MCF 10A (cell line): ENCODE measurements around the gene GTSF1L. TPM values are rescaled to one million over a fixed set of nuclear protein-coding genes. Genes with fewer than 3 reads are reported as not detected.

Experiments used
- BruUV-seq: library from RNA; stranded (reverse); fragments of 400-500 nt; replicated peaks from 2 replicates; lab custom pipeline; 2021; lab: Mats Ljungman, UMichigan
- CTCF ChIA-PET: fragments of 300-600 bp; sonication (Branson Sonifier 250); formaldehyde crosslinking; extraction: SDS; loops from one replicate; lab custom pipeline; 2021; ENCODE audit warnings: antibody characterized with exemption, inconsistent platforms; lab: Yijun Ruan, JAX
- POLR2A ChIA-PET: fragments of 300-600, 350-650 bp; sonication (Branson Sonifier 250); formaldehyde crosslinking; extraction: SDS; loops from one replicate; lab custom pipeline; 2020; ENCODE audit warnings: antibody characterized with exemption, inconsistent platforms; lab: Yijun Ruan, JAX
- DNase-seq: peaks from one replicate; pipeline ENCODE4 v3.0.0-alpha.2; 2018; ENCODE audit not compliant: unreplicated experiment
- H3K27ac Mint-ChIP-seq: one replicate; pipeline ENCODE4 v1.8.0; 2022; ENCODE audit warnings: mild to moderate bottlenecking, low read depth, mixed read lengths; ENCODE audit not compliant: unreplicated experiment
- H3K27me3 Mint-ChIP-seq: one replicate; pipeline ENCODE4 v1.8.0; 2022; ENCODE audit warnings: mixed read lengths; ENCODE audit not compliant: insufficient read depth, unreplicated experiment
- H3K36me3 Mint-ChIP-seq: one replicate; pipeline ENCODE4 v1.8.0; 2022; ENCODE audit warnings: mild to moderate bottlenecking, moderate library complexity, mixed read lengths; ENCODE audit not compliant: insufficient read depth, unreplicated experiment
- H3K4me1 Mint-ChIP-seq: one replicate; pipeline ENCODE4 v1.8.0; 2022; ENCODE audit warnings: mixed read lengths; ENCODE audit not compliant: insufficient read depth, unreplicated experiment
- H3K4me3 Mint-ChIP-seq: one replicate; pipeline ENCODE4 v1.8.0; 2022; ENCODE audit warnings: mild to moderate bottlenecking, moderate library complexity, mixed read lengths; ENCODE audit not compliant: unreplicated experiment
- H3K9me3 Mint-ChIP-seq: one replicate; pipeline ENCODE4 v1.8.0; 2022; ENCODE audit warnings: mixed read lengths; ENCODE audit not compliant: unreplicated experiment
- CTCF ChIP-seq: fragments of 200-600 bp; IDR thresholded peaks from one replicate; pipeline ENCODE4 v1.8.0; 2022; ENCODE audit warnings: antibody characterized with exemption, mild to moderate bottlenecking; ENCODE audit not compliant: unreplicated experiment
- intact Hi-C: fragments of 100-400 bp; cut with micrococcal nuclease; formaldehyde crosslinking; loops from 2 replicates; pipeline ENCODE4 v1.14.1; 2022
- total RNA-seq: library from RNA; stranded (reverse); gene quantifications from 2 replicates; pipeline ENCODE4 v1.2.3, GENCODE V29; 2022

GTSF1L gene
- total RNA-seq, 1 experiment from 2014 or later = not detected

- intact Hi-C loops = no loop called here
- no peak for TF ChIP-seq CTCF
- ChIA-PET POLR2A (no interaction called here), CTCF (interaction anchor here (2.4 kb wide), 1 partner anchor 10 kb away, joined by 13 read pairs; no protein-coding TSS in a partner anchor)
- no peaks in the 10 kb centered on the region for H3K4me1 Mint-ChIP-seq
- DNase-seq = no peak
- no peaks in the 10 kb centered on the region for H3K9me3 Mint-ChIP-seq
- H3K4me3 Mint-ChIP-seq = no peak overlapping the region
- no peak overlapping the region for H3K27ac Mint-ChIP-seq
- no peaks in the 10 kb centered on the region for H3K27me3 Mint-ChIP-seq
- H3K36me3 Mint-ChIP-seq = peaks cover 5% of the 10 kb centered on the region
- BruUV-seq = no TSS peak
Measured at GRCh38 chr20:43681991-43682410, 44.8 kb downstream of the GTSF1L start.

- H3K27ac Mint-ChIP-seq = no peak overlapping the region
- DNase-seq = no peak
Measured at GRCh38 chr20:43681468-43681942, 45.3 kb downstream of the GTSF1L start.

GRCh38 chr20:43680981-43681380 lies 45.8 kb downstream of the GTSF1L start:
- TF ChIP-seq CTCF = no peak
- CTCF ChIA-PET = interaction anchor here (1.2 to 2.4 kb wide), 2 partner anchors 11 to 143 kb away, joined by 6 to 13 read pairs; no protein-coding TSS in a partner anchor
- no TSS peak for BruUV-seq
- no peaks in the 10 kb centered on the region for H3K9me3 Mint-ChIP-seq
- H3K27me3 Mint-ChIP-seq = no peaks in the 10 kb centered on the region
- H3K36me3 Mint-ChIP-seq = no peaks in the 10 kb centered on the region
- intact Hi-C loops = no loop called here
- H3K27ac Mint-ChIP-seq = no peak overlapping the region
- no peak overlapping the region for H3K4me3 Mint-ChIP-seq
- no peak for DNase-seq
- no peaks in the 10 kb centered on the region for H3K4me1 Mint-ChIP-seq
- POLR2A ChIA-PET = interaction anchor here (1.0 kb wide), 1 partner anchor 11 kb away, joined by 3 read pairs; no protein-coding TSS in a partner anchor

More at GRCh38 chr20:43681468-43681942, 45.3 kb downstream of the GTSF1L start:
- BruUV-seq = no TSS peak
- H3K36me3 Mint-ChIP-seq = peaks cover 3% of the 10 kb centered on the region
- intact Hi-C loops = no loop called here
- H3K9me3 Mint-ChIP-seq = no peaks in the 10 kb centered on the region
- H3K4me1 Mint-ChIP-seq = no peaks in the 10 kb centered on the region
- CTCF ChIA-PET = interaction anchor here (1.2 to 2.4 kb wide), 2 partner anchors 11 to 143 kb away, joined by 6 to 13 read pairs; no protein-coding TSS in a partner anchor
- no peak overlapping the region for H3K4me3 Mint-ChIP-seq
- TF ChIP-seq CTCF = no peak
- no peaks in the 10 kb centered on the region for H3K27me3 Mint-ChIP-seq
- POLR2A ChIA-PET = interaction anchor here (1.0 kb wide), 1 partner anchor 10 kb away, joined by 3 read pairs; no protein-coding TSS in a partner anchor

- Mint-ChIP-seq H3K36me3 (no peaks in the 10 kb centered on the region), H3K9me3 (no peaks in the 10 kb centered on the region), H3K27ac (peak overlapping the region; percentile 0), H3K4me3 (no peak overlapping the region), H3K27me3 (no peaks in the 10 kb centered on the region), H3K4me1 (no peaks in the 10 kb centered on the region)
- no TSS peak for BruUV-seq
- intact Hi-C loops = no loop called here
- CTCF ChIA-PET = interaction anchor here (0.7 kb wide), 1 partner anchor 134 kb away, joined by 3 read pairs; no protein-coding TSS in a partner anchor
- POLR2A ChIA-PET = no interaction called here
- DNase-seq = no peak
- TF ChIP-seq CTCF = no peak
Measured at GRCh38 chr20:43676368-43676767, 50.4 kb downstream of the GTSF1L start.

Other genes with a start within 250 kb of the GTSF1L start
- 10.5 and 11.4 TPM in 2 replicates for gene L3MBTL1, start 219.3 kb downstream of the GTSF1L start, total RNA-seq
- 0.33 and 1.1 TPM in 2 replicates for gene SGK2, start 168.0 kb downstream of the GTSF1L start, total RNA-seq
- 21.8 and 24.2 TPM in 2 replicates for gene IFT52, start 136.1 kb downstream of the GTSF1L start, total RNA-seq
- gene MYBL2, start 59.9 kb downstream of the GTSF1L start, total RNA-seq = 16.4 and 44.3 TPM in 2 replicates
- 2.4 and 2.7 TPM in 2 replicates for gene TOX2, start 187.8 kb upstream of the GTSF1L start, total RNA-seq